ENCODE data around the gene GNG2. TPM values are rescaled to one million over a fixed set of nuclear protein-coding genes. Genes with fewer than 3 reads are reported as not detected.

GNG2 gene
- total and polyA plus RNA-seq, 9 of the 15 experiments (the other 6 are each of a cell fraction or from before 2014, with no cell fraction given): 0.18 TPM; not detected in 8

DNA sequence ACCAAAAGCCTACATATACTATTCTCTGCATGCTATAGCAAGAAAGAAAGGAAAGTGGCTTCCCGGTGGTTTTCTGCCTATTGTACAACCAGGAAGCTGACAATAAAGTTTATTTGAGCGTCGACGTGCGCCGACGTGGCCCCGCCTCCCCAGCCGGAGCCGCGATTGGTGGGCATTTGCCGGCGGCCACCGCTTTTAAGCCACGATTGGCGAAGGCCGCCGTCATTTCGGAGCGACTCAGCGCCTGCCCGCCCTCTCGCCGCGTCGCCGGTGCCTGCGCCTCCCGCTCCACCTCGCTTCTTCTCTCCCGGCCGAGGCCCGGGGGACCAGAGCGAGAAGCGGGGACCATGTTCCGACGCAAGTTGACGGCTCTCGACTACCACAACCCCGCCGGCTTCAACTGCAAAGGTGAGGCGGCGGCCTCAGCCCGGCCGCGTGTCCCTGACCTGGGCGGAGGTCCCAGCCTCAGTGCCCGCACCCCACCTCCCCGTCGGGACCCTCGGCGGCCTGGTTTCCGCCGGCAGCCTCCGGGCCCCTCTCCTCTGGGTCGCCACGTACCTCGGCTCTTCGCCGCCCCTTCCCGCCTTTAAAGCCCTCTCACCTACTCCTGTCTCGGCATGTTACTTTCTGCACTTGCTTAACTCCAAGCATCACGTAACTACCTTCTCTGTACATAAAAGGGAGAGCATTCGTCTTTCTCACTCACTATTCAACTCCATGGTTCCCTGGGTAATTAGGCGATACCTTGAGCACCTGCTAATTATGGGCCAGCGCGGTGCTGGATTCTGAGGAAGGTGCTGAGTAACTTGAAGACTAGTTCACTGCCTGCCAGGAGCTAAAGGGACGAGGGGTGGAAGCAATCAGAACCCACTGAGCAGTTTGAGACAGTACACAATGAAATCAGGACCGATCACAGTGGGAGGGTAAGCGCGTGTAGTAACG lies 129.2 kb downstream of the GNG2 start, which contains the start of gene RTRAF (continued):
- no peak for TF ChIP-seq DMBX1 (CRISPR knock-in tag; IDR thresholded peaks at IDR 0.05; ENCODE audit: borderline replicate concordance)
- no peak for TF ChIP-seq KAT8 (IDR thresholded peaks at IDR 0.05; ENCODE audit: low read depth)
- no peak for TF ChIP-seq PYGO2 (tag; IDR thresholded peaks at IDR 0.05)
- TF ChIP-seq, protein P1, sequence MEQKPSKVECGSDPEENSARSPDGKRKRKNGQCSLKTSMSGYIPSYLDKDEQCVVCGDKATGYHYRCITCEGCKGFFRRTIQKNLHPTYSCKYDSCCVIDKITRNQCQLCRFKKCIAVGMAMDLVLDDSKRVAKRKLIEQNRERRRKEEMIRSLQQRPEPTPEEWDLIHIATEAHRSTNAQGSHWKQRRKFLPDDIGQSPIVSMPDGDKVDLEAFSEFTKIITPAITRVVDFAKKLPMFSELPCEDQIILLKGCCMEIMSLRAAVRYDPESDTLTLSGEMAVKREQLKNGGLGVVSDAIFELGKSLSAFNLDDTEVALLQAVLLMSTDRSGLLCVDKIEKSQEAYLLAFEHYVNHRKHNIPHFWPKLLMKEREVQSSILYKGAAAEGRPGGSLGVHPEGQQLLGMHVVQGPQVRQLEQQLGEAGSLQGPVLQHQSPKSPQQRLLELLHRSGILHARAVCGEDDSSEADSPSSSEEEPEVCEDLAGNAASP (IDR thresholded peaks at IDR 0.05): no peak
- TF ChIP-seq FOXA1 (IDR thresholded peaks at IDR 0.05; ENCODE audit: borderline replicate concordance): no peak
- TF ChIP-seq ARID2 (IDR thresholded peaks at IDR 0.05): no peak
- TF ChIP-seq ZNF184 (CRISPR knock-in tag; IDR thresholded peaks at IDR 0.05): no peak
- TF ChIP-seq JUND (IDR thresholded peaks at IDR 0.05; ENCODE audit: borderline replicate concordance, low read depth, low read length): no peak
- TF ChIP-seq JUND (tag; IDR thresholded peaks at IDR 0.05; ENCODE audit: borderline replicate concordance, low read depth, low read length): no peak
- TF ChIP-seq PREB (CRISPR knock-in tag; IDR thresholded peaks at IDR 0.05): no peak
- TF ChIP-seq POU5F1 (IDR thresholded peaks at IDR 0.05; ENCODE audit: borderline replicate concordance, low read depth, low read length, partially characterized antibody): no peak
- no peak for TF ChIP-seq SMAD1 (IDR thresholded peaks at IDR 0.05; ENCODE audit: low read depth, low read length, partially characterized antibody)
- no peak for TF ChIP-seq GTF2B (IDR thresholded peaks at IDR 0.05; ENCODE audit: extremely low read depth, insufficient read length)
- TF ChIP-seq MAZ (CRISPR knock-in tag; conservative IDR thresholded peaks at IDR 0.05 in 1 of 2, IDR thresholded peaks at IDR 0.05 in 1 of 2): 0 out of 4 replicates have a peak, but pooled peaks of 1 of the 2 experiments have one; percentile 31
- TF ChIP-seq MYC (IDR thresholded peaks at IDR 0.05; ENCODE audit: low read depth, low read length): peak; percentile 70; the same call in 1 of the 2 replicates
- no peak for TF ChIP-seq MYC (CRISPR knock-in tag; IDR thresholded peaks at IDR 0.05; ENCODE audit: borderline replicate concordance, low read depth)
- 0 out of 2 replicates have a peak, but pooled peaks have one; percentile 57 for TF ChIP-seq RB1 (IDR thresholded peaks at IDR 0.05; ENCODE audit: low read depth)
- TF ChIP-seq JUN (IDR thresholded peaks at IDR 0.05; ENCODE audit: borderline replicate concordance, low read depth, low read length): no peak; the same call in 1 of the 2 replicates
- TF ChIP-seq JUN (CRISPR knock-in tag; IDR thresholded peaks at IDR 0.05; ENCODE audit: borderline replicate concordance): no peak
- TF ChIP-seq HCFC1 (IDR thresholded peaks at IDR 0.05; ENCODE audit: low read depth, low read length): peak; percentile 63
- no peak for TF ChIP-seq SREBF2 (CRISPR knock-in tag; IDR thresholded peaks at IDR 0.05)
- no peak for TF ChIP-seq TAF7 (tag; IDR thresholded peaks at IDR 0.05)
- no peak for TF ChIP-seq ZBTB33 (CRISPR knock-in tag; IDR thresholded peaks at IDR 0.05)
